Motor neuron (in vitro differentiated cells): ENCODE measurements around the gene BDP1. TPM values are rescaled to one million over a fixed set of nuclear protein-coding genes. Genes with fewer than 3 reads are reported as not detected.

Experiments
- total RNA-seq, 8 experiments: library from RNA; unstranded; fragments of 300-600 nt; gene quantifications; 2 replicates each; pipeline versions ENCODE4 v1.2.3 to v1.2.4, GENCODE V29; 2022

Gene BDP1
- total RNA-seq, 8 experiments from 2014 or later: 16.5 to 42.3 (median 25.1) TPM

Other genes starting within 250 kb of the BDP1 start
- gene MCCC2, start 131.7 kb downstream of the BDP1 start, total RNA-seq: 10 to 100 TPM in 5 of 8 experiments, 1 to 10 TPM in 3; 5.3 to 56.8 (median 15.1) TPM